Measurements from ENCODE around the gene SCTR.
A peak's percentile ranks its signal among the peaks of the same experiment; 100 is the strongest.

Gene SCTR

DNA sequence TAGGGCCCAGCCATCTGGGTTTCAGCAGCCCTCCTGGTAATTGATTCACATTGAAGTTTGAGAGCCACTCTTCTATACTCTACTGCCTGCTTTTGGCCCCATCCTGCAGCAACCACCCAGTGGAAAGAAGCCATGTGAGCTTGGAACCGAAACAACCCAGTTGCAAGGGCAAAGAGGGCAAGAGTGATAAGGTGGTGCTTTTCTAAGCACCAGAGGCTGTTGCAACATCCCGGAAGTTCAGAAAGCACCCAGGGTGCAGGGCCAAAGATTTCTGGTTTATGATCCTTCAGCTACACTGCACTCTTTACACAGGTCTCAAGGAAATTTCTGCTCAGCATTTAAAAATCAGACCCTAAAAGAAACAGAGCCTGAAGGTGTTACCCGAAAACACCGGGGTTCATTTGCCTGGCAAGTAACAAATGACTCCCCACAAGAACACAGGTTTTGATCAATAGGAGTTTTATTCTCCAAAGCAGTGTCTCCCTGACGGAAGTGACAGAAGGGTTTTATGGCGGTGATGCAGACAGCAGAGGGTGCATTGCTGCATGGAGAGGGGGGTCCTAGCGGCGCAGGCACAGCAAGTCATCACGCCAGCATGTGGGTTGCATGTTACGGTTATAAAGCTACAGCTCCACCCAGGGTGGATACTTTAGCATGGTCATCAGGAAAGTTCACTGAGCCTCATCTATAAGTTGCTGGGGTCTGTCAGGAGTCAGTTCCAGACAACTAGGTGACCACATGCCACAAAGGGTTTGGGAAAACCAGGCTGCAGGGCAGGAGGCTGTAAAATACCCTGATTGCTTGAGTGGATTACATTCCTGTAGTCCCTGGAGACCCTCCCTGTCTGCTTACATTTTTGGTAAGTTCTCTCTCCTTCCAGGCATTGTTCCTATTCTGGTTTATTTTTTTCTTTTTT, 121.4 kb downstream of the SCTR start:
- peak in 1 of 5 experiments; percentile 28 for DNase-seq

DNA sequence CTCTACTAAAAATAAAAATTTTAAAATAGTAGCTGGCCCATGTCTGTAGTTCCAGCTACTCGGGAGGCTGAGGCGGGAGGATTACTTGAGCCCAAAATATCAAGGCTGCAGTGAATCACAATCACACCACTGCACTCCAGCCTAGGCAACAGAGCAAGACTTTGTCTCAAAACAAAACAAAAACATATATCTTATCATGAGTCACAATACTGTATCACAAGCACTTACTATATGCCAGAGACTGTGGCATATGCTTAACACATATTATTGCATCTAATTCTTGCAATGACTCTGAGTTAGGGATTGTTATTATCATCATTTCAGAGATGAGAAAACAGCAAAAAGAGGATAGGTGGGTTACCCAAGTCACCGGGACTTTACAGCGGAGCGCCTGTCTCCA, 122.2 kb downstream of the SCTR start:
- DNase-seq: no peak

DNA sequence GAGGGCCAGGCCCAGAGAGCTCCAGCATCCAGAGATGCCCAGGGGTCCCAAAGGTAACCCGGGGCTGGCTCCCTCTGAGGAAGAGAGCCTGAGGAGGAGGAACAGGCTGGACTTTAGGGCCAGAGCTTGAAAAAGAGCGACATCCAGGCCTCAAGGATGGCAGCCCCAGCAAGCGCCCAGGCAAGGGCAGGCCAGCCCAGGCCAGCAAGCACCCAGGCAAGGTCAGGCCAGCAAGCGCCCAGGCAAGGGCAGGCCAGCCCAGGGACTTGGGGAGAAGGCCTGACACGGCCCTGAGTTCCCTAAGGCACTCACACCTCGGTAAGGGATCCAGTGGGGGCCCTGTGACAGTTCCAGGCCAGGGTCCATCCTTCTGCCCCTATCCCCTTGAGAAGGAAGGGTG, 127.1 kb downstream of the SCTR start:
- DNase-seq: no peak

DNA sequence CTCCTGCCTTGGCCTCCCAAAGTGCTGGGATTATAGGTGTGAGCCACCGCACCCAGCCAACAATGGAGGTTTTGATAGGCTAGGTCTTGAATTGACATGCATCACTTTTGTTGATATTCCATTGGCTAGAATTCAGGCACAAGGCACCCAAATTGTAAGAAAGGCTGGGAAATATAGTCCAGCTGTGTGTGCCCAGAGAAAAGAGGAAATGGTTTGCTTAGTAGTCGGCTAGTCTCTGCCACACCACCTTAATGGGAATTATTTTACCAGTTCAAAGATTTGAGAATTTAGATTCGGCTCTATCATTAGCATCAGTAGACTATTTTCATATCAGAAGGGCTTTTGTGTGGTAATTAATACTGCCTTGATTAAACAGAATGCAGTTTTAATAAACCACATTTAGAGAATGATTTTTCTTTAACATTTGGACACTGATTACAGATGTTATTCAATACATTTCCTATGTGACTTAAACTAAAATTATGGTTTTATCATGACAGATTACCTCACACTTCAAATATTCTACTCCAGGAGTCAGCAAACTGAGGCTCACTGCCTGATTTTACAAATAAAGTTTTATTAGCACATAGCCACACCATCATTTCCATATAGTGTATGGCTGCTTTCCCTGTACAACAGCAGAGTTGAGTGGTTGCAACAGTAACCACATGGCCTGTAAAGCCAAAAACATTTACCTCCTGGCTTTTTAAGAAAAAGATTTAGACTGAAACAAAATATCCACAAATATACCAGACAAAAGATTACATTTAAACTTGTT, 130.1 kb downstream of the SCTR start:
- DNase-seq: no peak

Data from T-helper 2 cell (primary cell).